DND-41 (cell line): ENCODE measurements around the gene BCR.

Experiments used
- CTCF ChIP-seq: IDR thresholded peaks from 2 replicates; pipeline ENCODE4 v1.5.1; 2012; ENCODE audit warnings: borderline replicate concordance, low read length, moderate library complexity, mild to moderate bottlenecking; ENCODE audit not compliant: poor library complexity, severe bottlenecking; ENCODE audit errors: extremely low read depth
- EZH2 ChIP-seq: IDR thresholded peaks from 3 replicates; pipeline ENCODE4 v1.6.1; 2012; ENCODE audit warnings: borderline replicate concordance, low read depth, mild to moderate bottlenecking, moderate library complexity, low read length, inconsistent platforms; ENCODE audit not compliant: severe bottlenecking

GRCh38 chr22:23365524-23365923, 185.2 kb downstream of the BCR start:
- no peak for TF ChIP-seq CTCF
- TF ChIP-seq EZH2 = no peak
